Ishikawa (cell line): ENCODE results near the gene TSC22D1.

Experiments
- CEBPB ChIP-seq: IDR thresholded peaks from 2 replicates; pipeline ENCODE4 v1.6.1; 2012
- CREB1 ChIP-seq: IDR thresholded peaks from 2 replicates; pipeline ENCODE4 v1.6.1; 2012; ENCODE audit warnings: low read depth
- EGR1 ChIP-seq: IDR thresholded peaks from 2 replicates; pipeline ENCODE4 v1.6.1; 2012
- EP300 ChIP-seq: IDR thresholded peaks from 2 replicates; pipeline ENCODE4 v1.6.1; 2012; ENCODE audit warnings: borderline replicate concordance
- RAD21 ChIP-seq: IDR thresholded peaks from 2 replicates; pipeline ENCODE4 v1.6.1; 2012; ENCODE audit warnings: low read depth
- REST ChIP-seq: IDR thresholded peaks from 2 replicates; pipeline ENCODE4 v1.6.1; 2012; ENCODE audit warnings: low read depth, mild to moderate bottlenecking
- TAF1 ChIP-seq: IDR thresholded peaks from 2 replicates; pipeline ENCODE4 v1.6.1; 2012; ENCODE audit warnings: low read depth, mild to moderate bottlenecking
- TCF12 ChIP-seq: IDR thresholded peaks from 2 replicates; pipeline ENCODE4 v1.6.1; 2012; ENCODE audit warnings: low read depth
- YY1 ChIP-seq: IDR thresholded peaks from 2 replicates; pipeline ENCODE4 v1.6.1; 2012; ENCODE audit warnings: low read depth
- TF ChIP-seq, protein P1 (sequence below): IDR thresholded peaks from 2 replicates; pipeline ENCODE4 v1.6.1; 2012

DNA sequence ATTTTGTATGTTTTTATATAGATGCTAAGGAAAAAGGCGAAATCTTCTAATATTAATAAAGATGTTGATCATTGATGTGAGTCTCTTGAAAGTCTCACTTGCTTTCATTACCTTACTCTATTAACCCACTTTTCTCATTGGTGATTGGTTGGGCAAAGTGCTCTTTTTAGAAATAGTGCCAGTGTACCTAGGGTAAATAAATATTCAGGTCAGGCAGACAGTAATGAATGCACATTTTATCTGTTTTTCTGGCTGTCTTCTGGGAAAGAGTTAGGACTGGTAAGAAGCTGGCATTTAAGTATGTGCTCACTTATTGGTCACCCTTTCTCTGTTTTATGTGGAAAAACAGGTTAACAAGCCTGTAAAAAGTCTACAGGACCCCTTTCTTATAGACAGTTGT is 191.4 kb downstream of the TSC22D1 start:
- no peak for TF ChIP-seq CEBPB
- TF ChIP-seq YY1, result no peak
- TF ChIP-seq CREB1, result no peak
- no peak for TF ChIP-seq RAD21
- no peak for TF ChIP-seq EGR1
- TF ChIP-seq, protein P1, sequence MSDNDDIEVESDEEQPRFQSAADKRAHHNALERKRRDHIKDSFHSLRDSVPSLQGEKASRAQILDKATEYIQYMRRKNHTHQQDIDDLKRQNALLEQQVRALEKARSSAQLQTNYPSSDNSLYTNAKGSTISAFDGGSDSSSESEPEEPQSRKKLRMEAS, result no peak
- TF ChIP-seq REST, result no peak
- no peak for TF ChIP-seq TAF1
- no peak for TF ChIP-seq EP300
- no peak for TF ChIP-seq TCF12
